GM23248 (cell line): Measurements from ENCODE around the gene SYNGR1. TPM values are rescaled to one million over a fixed set of nuclear protein-coding genes. Genes with fewer than 3 reads are reported as not detected.
A peak's percentile ranks its signal among the peaks of the same experiment; 100 is the strongest.

Experiments
- DNase-seq: peaks from one replicate; pipeline ENCODE4 v3.0.0-alpha.2; 2015
- H2AFZ ChIP-seq: fragments of 200-600 bp; sonication (generic); 2 replicates; pipeline ENCODE4 v1.6.1; 2016; ENCODE audit warnings: antibody characterized with exemption
- H3F3A ChIP-seq: fragments of 200-600 bp; sonication (generic); 2 replicates; pipeline ENCODE4 v1.6.1; 2016; ENCODE audit warnings: mild to moderate bottlenecking, antibody characterized with exemption, mixed run types; ENCODE audit not compliant: insufficient read depth
- H3K27ac ChIP-seq: fragments of 200-600 bp; sonication (generic); 2 replicates; pipeline ENCODE4 v1.5.1; 2016; ENCODE audit warnings: mild to moderate bottlenecking
- H3K27me3 ChIP-seq: fragments of 200-600 bp; sonication (generic); replicated peaks from 2 replicates; pipeline ENCODE4 v1.6.1; 2016; ENCODE audit warnings: mild to moderate bottlenecking; ENCODE audit not compliant: insufficient read depth
- H3K36me3 ChIP-seq: fragments of 200-600 bp; sonication (generic); 2 replicates; pipeline ENCODE4 v1.6.1; 2016; ENCODE audit warnings: low read depth, mild to moderate bottlenecking
- H3K4me1 ChIP-seq: fragments of 200-600 bp; sonication (generic); 2 replicates; pipeline ENCODE4 v1.6.1; 2016; ENCODE audit warnings: mild to moderate bottlenecking; ENCODE audit not compliant: insufficient read depth
- H3K4me2 ChIP-seq: fragments of 200-600 bp; sonication (generic); one replicate; pipeline ENCODE4 v1.6.1; 2016; ENCODE audit warnings: mild to moderate bottlenecking; ENCODE audit not compliant: unreplicated experiment
- H3K4me3 ChIP-seq: fragments of 200-600 bp; sonication (generic); 2 replicates; pipeline ENCODE4 v1.5.1; 2016; ENCODE audit warnings: mild to moderate bottlenecking
- H3K79me2 ChIP-seq: fragments of 200-600 bp; sonication (generic); 2 replicates; pipeline ENCODE4 v1.6.1; 2016; ENCODE audit warnings: mild to moderate bottlenecking; ENCODE audit not compliant: insufficient read depth
- H3K9ac ChIP-seq: fragments of 200-600 bp; sonication (generic); 2 replicates; pipeline ENCODE4 v1.6.1; 2016; ENCODE audit warnings: mild to moderate bottlenecking
- H3K9me2 ChIP-seq: fragments of 200-600 bp; sonication (generic); 2 replicates; pipeline ENCODE4 v1.6.1; 2016; ENCODE audit warnings: mixed run types, mild to moderate bottlenecking, moderate library complexity; ENCODE audit not compliant: insufficient read depth
- H3K9me3 ChIP-seq: fragments of 200-600 bp; sonication (generic); one replicate; pipeline ENCODE4 v1.6.1; 2017; ENCODE audit warnings: low read depth
- H4K20me1 ChIP-seq: fragments of 200-600 bp; sonication (generic); 2 replicates; pipeline ENCODE4 v1.6.0; 2016; ENCODE audit not compliant: insufficient read depth
- EZH2 ChIP-seq: fragments of 200-600 bp; sonication (generic); IDR thresholded peaks from 2 replicates; pipeline ENCODE4 v1.6.1; 2018; ENCODE audit warnings: antibody characterized with exemption, mild to moderate bottlenecking; ENCODE audit not compliant: insufficient read depth, poor library complexity, severe bottlenecking
- EZH2phosphoT487 ChIP-seq: fragments of 200-600 bp; sonication (generic); IDR thresholded peaks from 2 replicates; pipeline ENCODE4 v1.6.1; 2018; ENCODE audit warnings: antibody characterized with exemption, moderate library complexity, mild to moderate bottlenecking, low read depth; ENCODE audit not compliant: insufficient read depth
- WGBS, 2 experiments: methylation state at CpG; one replicate each; pipeline ENCODE4 v1.1.6; 2015 to 2017; ENCODE audit warnings: low lambda C conversion rate in 2 of 2, low coverage in 1 of 2; ENCODE audit errors: missing lambda C conversion rate in 2 of 2; 5-methylcytosine and 5-hydroxymethylcytosine counted together
- in situ Hi-C: fragments of 300-500 bp; cut with MboI; formaldehyde crosslinking; loops from 2 replicates; pipeline ENCODE4 v1.15.0; 2020
- polyA plus RNA-seq: library from polyadenylated mRNA; unstranded; fragments of >200 nt; fragmentation: Nextera tagmentation; extraction: Ambion mirVana; gene quantifications from 2 replicates; pipeline ENCODE4 v1.2.1, GENCODE V29; 2016
- total RNA-seq: library from RNA; depleted of rRNA; stranded (reverse); fragments of >200 nt; shearing (Covaris generic); gene quantifications from 2 replicates; pipeline ENCODE4 v1.2.3, GENCODE V29; 2014

The SYNGR1 gene
- total and polyA plus RNA-seq, 2 experiments from 2014 or later: 6.1 to 23.2 TPM

DNA sequence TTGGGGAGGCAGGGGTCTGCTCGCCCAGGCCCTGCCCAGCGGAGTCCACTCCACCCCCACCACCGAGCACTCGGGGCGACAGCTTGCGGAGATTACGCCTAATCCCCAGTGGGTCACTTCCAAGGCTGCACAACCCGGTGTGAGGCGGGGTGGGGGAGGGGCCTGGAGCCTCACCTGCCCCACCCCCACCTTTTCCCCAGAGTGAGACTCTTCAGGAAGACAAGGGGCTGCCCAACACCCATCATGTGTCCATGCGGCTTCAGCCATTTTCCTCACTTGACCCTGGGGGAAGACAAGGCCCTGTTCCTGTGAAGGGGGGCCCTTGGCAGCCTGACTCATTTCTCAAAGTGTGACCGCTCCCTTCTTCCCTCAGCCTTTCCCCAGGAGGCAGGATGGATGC, 12.5 kb downstream of the SYNGR1 start:
- H3K36me3 ChIP-seq: no peaks in the 10 kb centered on the region
- no peaks in the 10 kb centered on the region for H3K79me2 ChIP-seq
- no peaks in the 10 kb centered on the region for H3K9me2 ChIP-seq
- DNase-seq: peak; percentile 24
- no peak overlapping the region for H3K4me2 ChIP-seq
- H2AFZ ChIP-seq: no peak overlapping the region
- no peaks in the 10 kb centered on the region for H3F3A ChIP-seq
- no peaks in the 10 kb centered on the region for H3K27me3 ChIP-seq
- no peak overlapping the region for H3K4me3 ChIP-seq
- H3K4me1 ChIP-seq: no peaks in the 10 kb centered on the region
- TF ChIP-seq EZH2phosphoT487 (no peak), EZH2 (no peak)
- H3K9me3 ChIP-seq: no peaks in the 10 kb centered on the region
- H3K27ac ChIP-seq: no peak overlapping the region
- no peak overlapping the region for H3K9ac ChIP-seq
- H4K20me1 ChIP-seq: no peaks in the 10 kb centered on the region
- in situ Hi-C loops: no loop called here
- WGBS, 2 experiments: 77 to 84% methylated on average over 11 of the region's 11 CpGs

- Histone ChIP-seq H3F3A (no peaks in the 10 kb centered on the region), H4K20me1 (no peaks in the 10 kb centered on the region), H3K79me2 (no peaks in the 10 kb centered on the region), H3K4me3 (no peak overlapping the region), H3K27me3 (no peaks in the 10 kb centered on the region), H3K27ac (no peak overlapping the region), H2AFZ (no peak overlapping the region), H3K9ac (no peak overlapping the region), H3K9me3 (no peaks in the 10 kb centered on the region), H3K4me1 (no peaks in the 10 kb centered on the region), H3K4me2 (no peak overlapping the region), H3K36me3 (no peaks in the 10 kb centered on the region), H3K9me2 (no peaks in the 10 kb centered on the region)
- WGBS, 2 experiments: 77 to 78% methylated on average over 3 to 4 of the region's 4 CpGs
- in situ Hi-C loops: no loop called here
- TF ChIP-seq EZH2 (no peak), EZH2phosphoT487 (no peak)
- DNase-seq: no peak
Observed at GRCh38 chr22:39362932-39363331, 13.1 kb downstream of the SYNGR1 start.

- H3K9me2 ChIP-seq: no peaks in the 10 kb centered on the region
- no peak overlapping the region for H3K4me2 ChIP-seq
- H3K4me3 ChIP-seq: no peak overlapping the region
- DNase-seq: peak; percentile 31
- H2AFZ ChIP-seq: no peak overlapping the region
- no peaks in the 10 kb centered on the region for H3K36me3 ChIP-seq
- no peaks in the 10 kb centered on the region for H4K20me1 ChIP-seq
- no peak overlapping the region for H3K9ac ChIP-seq
- no peaks in the 10 kb centered on the region for H3K27me3 ChIP-seq
- no peaks in the 10 kb centered on the region for H3F3A ChIP-seq
- no peaks in the 10 kb centered on the region for H3K79me2 ChIP-seq
- in situ Hi-C loops: no loop called here
- TF ChIP-seq EZH2phosphoT487: no peak
- no peak overlapping the region for H3K27ac ChIP-seq
- no peaks in the 10 kb centered on the region for H3K9me3 ChIP-seq
- WGBS, 2 experiments: 40 to 43% methylated on average over 19 of the region's 19 CpGs
- no peaks in the 10 kb centered on the region for H3K4me1 ChIP-seq
Observed at GRCh38 chr22:39363751-39364515, 14.1 kb downstream of the SYNGR1 start.

DNA sequence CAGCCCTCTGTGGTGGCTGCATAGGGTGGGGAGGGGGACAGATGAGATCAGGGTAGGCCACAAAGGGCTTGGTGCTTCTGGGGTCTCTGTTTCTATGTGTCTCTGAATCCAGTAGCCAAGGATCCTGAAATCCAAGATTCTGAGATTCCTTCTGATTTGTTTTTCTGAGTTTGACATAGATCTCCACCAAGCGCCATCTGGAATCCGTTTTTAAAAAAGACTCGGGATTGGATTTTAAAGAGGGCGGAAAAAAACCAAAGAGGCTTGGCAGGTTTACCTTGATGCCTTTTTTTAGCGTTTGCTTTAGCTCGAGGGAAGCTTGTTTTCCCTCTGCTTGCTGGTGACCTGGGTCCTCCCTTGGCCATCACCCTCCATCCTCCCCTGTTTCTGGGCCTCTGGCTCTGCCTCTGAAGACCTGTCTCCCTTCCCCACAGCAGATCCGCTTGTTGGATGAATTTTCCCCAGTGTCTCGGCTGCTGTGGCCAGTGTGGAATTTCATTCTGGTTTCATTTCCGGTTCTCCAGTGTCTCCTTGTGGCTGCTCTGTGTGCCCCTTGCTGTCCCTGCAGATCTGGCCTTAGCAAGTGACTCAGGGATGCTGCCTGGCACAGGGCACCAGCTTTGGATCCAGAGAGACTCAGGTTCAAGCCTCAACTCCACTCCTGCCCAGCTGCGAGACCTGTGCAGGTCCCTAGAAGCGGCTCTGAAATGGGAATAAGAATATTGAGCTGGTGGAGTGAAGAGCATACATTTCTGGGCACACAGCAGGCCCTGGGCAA, 15.1 kb downstream of the SYNGR1 start:
- Histone ChIP-seq H3K27me3 (no peaks in the 10 kb centered on the region), H2AFZ (0 out of 2 replicates have a peak overlapping the region, but pooled peaks have one; percentile 25), H3K4me3 (no peak overlapping the region), H3K4me1 (no peaks in the 10 kb centered on the region), H3K9me2 (no peaks in the 10 kb centered on the region), H3K36me3 (no peaks in the 10 kb centered on the region), H4K20me1 (no peaks in the 10 kb centered on the region), H3K9ac (no peak overlapping the region; the same call in 1 of the 2 replicates), H3K4me2 (no peak overlapping the region), H3K27ac (no peak overlapping the region), H3F3A (no peaks in the 10 kb centered on the region), H3K79me2 (no peaks in the 10 kb centered on the region), H3K9me3 (no peaks in the 10 kb centered on the region)
- TF ChIP-seq EZH2 (no peak), EZH2phosphoT487 (no peak)
- in situ Hi-C loops: no loop called here
- 53 to 58% methylated on average over 11 of the region's 11 CpGs for WGBS, 2 experiments
- DNase-seq: peak; percentile 38
